K562 (cell line): Measurements from ENCODE around the gene PIBF1. TPM values are rescaled to one million over a fixed set of nuclear protein-coding genes. Genes with fewer than 3 reads are reported as not detected.

Source experiments
- ATAC-seq: fragments of 200-7000 bp; cut with Tn5 transposase; 3 replicates; pipeline ENCODE4 v1.9.1; 2020; ENCODE audit warnings: moderate library complexity
- BruUV-seq: library from RNA; stranded (reverse); fragments of 400-500 nt; replicated peaks from 2 replicates; lab custom pipeline; 2021; lab: Mats Ljungman, UMichigan
- CTCF ChIA-PET: fragments of 300-600 bp; formaldehyde crosslinking; extraction: SDS; loops from one replicate; lab custom pipeline; 2021; ENCODE audit warnings: low intra/inter-chr PET ratio; lab: Yijun Ruan, JAX
- POLR2A ChIA-PET: fragments of 300-600, 350-650 bp; sonication (Branson Sonifier 250); formaldehyde crosslinking; extraction: SDS; loops from one replicate; lab custom pipeline; 2021; ENCODE audit warnings: antibody characterized with exemption, inconsistent platforms; lab: Yijun Ruan, JAX
- DNase-seq, 4 experiments: peaks; one replicate each; pipeline versions ENCODE4 v3.0.0 to v3.0.0-alpha.2; 2011 to 2018; ENCODE audit warnings: low spot score in 3 of 4, mixed read lengths in 3 of 4; ENCODE audit errors: extremely low read depth in 1 of 4
- FAIRE-seq: peaks from 2 replicates; lab custom pipeline; 2011; peaks lifted over from hg19 to GRCh38; lab: Jason Lieb, UNC
- H2AFZ ChIP-seq: 2 replicates; pipeline ENCODE4 v1.6.0; 2011; ENCODE audit warnings: low read depth, low read length, control low read depth, inconsistent platforms
- H3K27ac ChIP-seq: fragments of 200-600 bp; 3 replicates; pipeline ENCODE4 v1.8.0; 2011; ENCODE audit warnings: low read depth, mild to moderate bottlenecking, control low read depth, inconsistent platforms, low read length, moderate library complexity, mixed read lengths; ENCODE audit errors: extremely low read depth
- H3K27me3 ChIP-seq, 2 experiments: fragments of 300-600 bp in 1 of 2; 2 replicates in 1 of 2; 3 replicates in 1 of 2; pipeline versions ENCODE4 v1.6.0 to v1.8.0; 2011; ENCODE audit warnings: inconsistent platforms in 2 of 2, low read length in 2 of 2, mild to moderate bottlenecking in 1 of 2, mixed read lengths in 1 of 2, moderate library complexity in 1 of 2; ENCODE audit not compliant: control insufficient read depth in 2 of 2, insufficient read depth in 2 of 2
- H3K36me3 ChIP-seq: fragments of 300-600 bp; 3 replicates; pipeline ENCODE4 v1.8.0; 2011; ENCODE audit warnings: mild to moderate bottlenecking, low read length, inconsistent platforms; ENCODE audit not compliant: control insufficient read depth, insufficient read depth
- H3K4me1 ChIP-seq, 2 experiments: fragments of 200-600 bp in 1 of 2; replicated peaks in 1 of 2; 2 replicates in 1 of 2; 3 replicates in 1 of 2; pipeline versions ENCODE4 v1.5.1 to v1.8.0; 2011; ENCODE audit warnings: inconsistent platforms in 2 of 2, low read length in 2 of 2, mild to moderate bottlenecking in 1 of 2, mixed read lengths in 1 of 2, moderate library complexity in 1 of 2; ENCODE audit not compliant: control insufficient read depth in 2 of 2, insufficient read depth in 2 of 2
- H3K4me2 ChIP-seq: 2 replicates; pipeline ENCODE4 v1.6.1; 2011; ENCODE audit warnings: low read length, control low read depth, inconsistent platforms, mixed read lengths; ENCODE audit not compliant: insufficient read depth
- H3K4me3 ChIP-seq: fragments of 200-600 bp; sonication (generic), shearing (Covaris generic); 2 replicates; pipeline ENCODE4 v1.5.1; 2016; ENCODE audit warnings: control low read depth, inconsistent platforms
- H3K79me2 ChIP-seq: fragments of 200-600 bp; 3 replicates; pipeline ENCODE4 v1.8.0; 2011; ENCODE audit warnings: low read length, inconsistent platforms; ENCODE audit not compliant: control insufficient read depth, insufficient read depth
- H3K9ac ChIP-seq, 2 experiments: 2 replicates each; pipeline versions ENCODE4 v1.6.0 to v1.6.1; 2011; ENCODE audit warnings: low read depth in 2 of 2, low read length in 2 of 2, control low read depth in 1 of 2, inconsistent platforms in 1 of 2, mild to moderate bottlenecking in 1 of 2, mixed read lengths in 1 of 2; ENCODE audit not compliant: insufficient read depth in 1 of 2
- H3K9me1 ChIP-seq: one replicate; pipeline ENCODE4 v1.6.0; 2011; ENCODE audit warnings: inconsistent platforms, mild to moderate bottlenecking, low read length, moderate library complexity; ENCODE audit not compliant: control insufficient read depth, insufficient read depth
- H3K9me3 ChIP-seq: replicated peaks from 2 replicates; pipeline ENCODE4 v1.5.1; 2011; ENCODE audit warnings: low read depth, low read length, inconsistent platforms; ENCODE audit not compliant: control insufficient read depth, insufficient read depth
- H4K20me1 ChIP-seq: replicated peaks from 2 replicates; pipeline ENCODE4 v1.6.1; 2011; ENCODE audit warnings: low read length, inconsistent platforms, mixed read lengths; ENCODE audit not compliant: control insufficient read depth, insufficient read depth
- ADNP ChIP-seq: fragments of 200-800 bp; sonication (Bioruptor generic); IDR thresholded peaks from 2 replicates; pipeline ENCODE4 v1.6.1; 2016; ENCODE audit warnings: missing genetic modification characterization, missing compliant biosample characterization
- FOS ChIP-seq: IDR thresholded peaks from 3 replicates; pipeline ENCODE4 v1.6.1; 2011; ENCODE audit not compliant: insufficient read length; ENCODE audit errors: extremely low read depth
- HNRNPH1 ChIP-seq: fragments of 200-400 bp; formaldehyde crosslinking; optimal IDR thresholded peaks from 2 replicates; pipeline ENCODE3; 2017; ENCODE audit warnings: low read depth, mild to moderate bottlenecking, low read length, moderate library complexity
- SMARCE1 ChIP-seq: fragments of 450-650 bp; IDR thresholded peaks from 2 replicates; pipeline ENCODE4 v1.7.1; 2016; ENCODE audit warnings: mild to moderate bottlenecking
- SP1 ChIP-seq: sonication (generic); formaldehyde crosslinking; IDR thresholded peaks from 2 replicates; pipeline ENCODE4 v1.8.1; 2022; ENCODE audit warnings: mild to moderate bottlenecking, missing genetic modification reagents
- U2AF1 ChIP-seq: fragments of 200-400 bp; formaldehyde crosslinking; optimal IDR thresholded peaks from 2 replicates; pipeline ENCODE3; 2017; ENCODE audit warnings: mild to moderate bottlenecking, low read depth, low read length, moderate library complexity
- ZNF311 ChIP-seq: fragments of 250-450 bp; sonication (Bioruptor Pico); IDR thresholded peaks from 2 replicates; pipeline ENCODE4 v1.4.0; 2020; ENCODE audit warnings: mild to moderate bottlenecking, moderate library complexity
- ZNF324 ChIP-seq: fragments of 250-450 bp; sonication (Bioruptor Pico); IDR thresholded peaks from 2 replicates; pipeline ENCODE4 v1.4.0; 2020; ENCODE audit warnings: mild to moderate bottlenecking
- ZNF436 ChIP-seq: fragments of 250-450, 450-650 bp; sonication (Bioruptor Pico); formaldehyde crosslinking; IDR thresholded peaks from 2 replicates; pipeline ENCODE4 v1.7.0; 2020; ENCODE audit warnings: mild to moderate bottlenecking
- ZNF77 ChIP-seq: fragments of 250-450 bp; sonication (Bioruptor Pico); IDR thresholded peaks from 2 replicates; pipeline ENCODE4 v1.5.0; 2020
- WGBS: fragments of 100-300 bp; shearing (Covaris generic); methylation state at CpG from one replicate; pipeline ENCODE4 v1.1.6; 2016; ENCODE audit warnings: low coverage, mixed read lengths; ENCODE audit not compliant: insufficient coverage; ENCODE audit errors: missing lambda C conversion rate; 5-methylcytosine and 5-hydroxymethylcytosine counted together
- in situ Hi-C: fragments of 300-500 bp; cut with MboI; formaldehyde crosslinking; loops from 4 replicates; pipeline ENCODE4 v1.15.0; 2018; ENCODE audit warnings: inconsistent platforms, mixed read lengths
- intact Hi-C: fragments of 100-400 bp; cut with micrococcal nuclease; formaldehyde crosslinking; loops from 2 replicates; pipeline ENCODE4 v1.14.2; 2022
- polyA plus RNA-seq, 8 experiments: library from polyadenylated mRNA; depleted of rRNA in 4 of 8; stranded (reverse) in 5 of 8; unstranded in 3 of 8; fragments of >200 nt; fragmentation: Nextera tagmentation in 2 of 8; fragmentation: Illumina TruSeq in 1 of 8; extraction: Ambion mirVana in 2 of 8; extraction: Trizol in 1 of 8; gene quantifications; 2 replicates each; pipeline versions ENCODE4 v1.2.1 to v1.2.3, GENCODE V29; 2011 to 2014; ENCODE audit warnings: inconsistent platforms in 1 of 8, missing spikeins in 1 of 8
- total RNA-seq, 7 experiments: library from RNA; depleted of rRNA in 6 of 7; stranded (reverse); fragments of >200 nt in 6 of 7; fragmentation: Illumina TruSeq in 2 of 7; extraction: Trizol in 2 of 7; gene quantifications; 2 replicates each; pipeline versions ENCODE4 v1.2.1 to v1.2.3, GENCODE V29; 2011 to 2021; ENCODE audit warnings: low replicate concordance in 1 of 7
- TF ChIP-seq, protein P1 (sequence below): fragments of 450-650 bp; IDR thresholded peaks from 2 replicates; pipeline ENCODE4 v1.6.1; 2017; ENCODE audit warnings: mild to moderate bottlenecking, moderate library complexity
- TF ChIP-seq, protein P2 (sequence below): sonication (generic); formaldehyde crosslinking; IDR thresholded peaks from 2 replicates; pipeline ENCODE4 v1.8.1; 2022; ENCODE audit warnings: missing genetic modification reagents
- TF ChIP-seq, protein P3 (sequence below): fragments of 450-650 bp; IDR thresholded peaks from 2 replicates; pipeline ENCODE4 v1.6.1; 2016; ENCODE audit warnings: missing biosample characterization, missing genetic modification characterization

The PIBF1 gene
- total and polyA plus RNA-seq, 9 of the 15 experiments (the other 6 are each of a cell fraction or from before 2014, with no cell fraction given): 9.1 to 28.8 (median 14.7) TPM

DNA sequence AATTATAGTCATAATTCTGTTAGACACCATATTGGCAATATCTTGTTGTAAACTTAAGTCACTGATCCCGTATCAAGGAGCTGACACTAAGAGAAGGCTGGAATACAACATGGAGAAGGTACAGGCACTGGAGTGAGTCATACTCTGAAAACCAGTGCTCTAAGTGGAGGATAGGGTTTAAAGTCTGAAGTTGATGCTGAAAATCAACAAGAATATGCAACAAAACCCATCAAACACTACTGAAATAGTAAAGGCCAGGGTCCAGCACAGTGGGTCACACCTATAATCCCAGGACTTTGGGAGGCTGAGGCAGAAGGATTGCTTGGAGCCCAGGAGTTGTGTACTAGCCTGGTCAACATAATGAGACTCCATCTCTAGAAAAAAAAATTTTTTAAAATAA, 203.7 kb downstream of the PIBF1 start:
- no peak for TF ChIP-seq FOS
- TF ChIP-seq, protein P1, sequence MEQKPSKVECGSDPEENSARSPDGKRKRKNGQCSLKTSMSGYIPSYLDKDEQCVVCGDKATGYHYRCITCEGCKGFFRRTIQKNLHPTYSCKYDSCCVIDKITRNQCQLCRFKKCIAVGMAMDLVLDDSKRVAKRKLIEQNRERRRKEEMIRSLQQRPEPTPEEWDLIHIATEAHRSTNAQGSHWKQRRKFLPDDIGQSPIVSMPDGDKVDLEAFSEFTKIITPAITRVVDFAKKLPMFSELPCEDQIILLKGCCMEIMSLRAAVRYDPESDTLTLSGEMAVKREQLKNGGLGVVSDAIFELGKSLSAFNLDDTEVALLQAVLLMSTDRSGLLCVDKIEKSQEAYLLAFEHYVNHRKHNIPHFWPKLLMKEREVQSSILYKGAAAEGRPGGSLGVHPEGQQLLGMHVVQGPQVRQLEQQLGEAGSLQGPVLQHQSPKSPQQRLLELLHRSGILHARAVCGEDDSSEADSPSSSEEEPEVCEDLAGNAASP: no peak
- TF ChIP-seq, protein P2, sequence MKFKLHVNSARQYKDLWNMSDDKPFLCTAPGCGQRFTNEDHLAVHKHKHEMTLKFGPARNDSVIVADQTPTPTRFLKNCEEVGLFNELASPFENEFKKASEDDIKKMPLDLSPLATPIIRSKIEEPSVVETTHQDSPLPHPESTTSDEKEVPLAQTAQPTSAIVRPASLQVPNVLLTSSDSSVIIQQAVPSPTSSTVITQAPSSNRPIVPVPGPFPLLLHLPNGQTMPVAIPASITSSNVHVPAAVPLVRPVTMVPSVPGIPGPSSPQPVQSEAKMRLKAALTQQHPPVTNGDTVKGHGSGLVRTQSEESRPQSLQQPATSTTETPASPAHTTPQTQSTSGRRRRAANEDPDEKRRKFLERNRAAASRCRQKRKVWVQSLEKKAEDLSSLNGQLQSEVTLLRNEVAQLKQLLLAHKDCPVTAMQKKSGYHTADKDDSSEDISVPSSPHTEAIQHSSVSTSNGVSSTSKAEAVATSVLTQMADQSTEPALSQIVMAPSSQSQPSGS (CRISPR knock-in tag): no peak
- no peak for TF ChIP-seq U2AF1
- no peak for TF ChIP-seq ZNF77
- TF ChIP-seq SP1 (CRISPR knock-in tag): no peak
- TF ChIP-seq ZNF324 (CRISPR knock-in tag): no peak
- no peak for TF ChIP-seq ZNF311 (CRISPR knock-in tag)
- no peak for TF ChIP-seq ZNF436 (CRISPR knock-in tag)
- TF ChIP-seq, protein P3, sequence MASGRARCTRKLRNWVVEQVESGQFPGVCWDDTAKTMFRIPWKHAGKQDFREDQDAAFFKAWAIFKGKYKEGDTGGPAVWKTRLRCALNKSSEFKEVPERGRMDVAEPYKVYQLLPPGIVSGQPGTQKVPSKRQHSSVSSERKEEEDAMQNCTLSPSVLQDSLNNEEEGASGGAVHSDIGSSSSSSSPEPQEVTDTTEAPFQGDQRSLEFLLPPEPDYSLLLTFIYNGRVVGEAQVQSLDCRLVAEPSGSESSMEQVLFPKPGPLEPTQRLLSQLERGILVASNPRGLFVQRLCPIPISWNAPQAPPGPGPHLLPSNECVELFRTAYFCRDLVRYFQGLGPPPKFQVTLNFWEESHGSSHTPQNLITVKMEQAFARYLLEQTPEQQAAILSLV (tag): no peak
- TF ChIP-seq ADNP (tag): no peak
- TF ChIP-seq SMARCE1: no peak
- TF ChIP-seq HNRNPH1: no peak
- BruUV-seq: no TSS peak
- no peak for FAIRE-seq
- no peak overlapping the region for H2AFZ ChIP-seq
- H3K9ac ChIP-seq: no peak overlapping the region
- peaks cover 0 to 3% of the 10 kb centered on the region in 2 experiments; a peak in 3 of 5 replicates for H3K4me1 ChIP-seq
- H3K4me3 ChIP-seq: no peak overlapping the region
- DNase-seq: no peak
- ATAC-seq: no peak
- H3K27ac ChIP-seq: no peak overlapping the region
- H4K20me1 ChIP-seq: no peaks in the 10 kb centered on the region
- no peaks in the 10 kb centered on the region for H3K9me3 ChIP-seq
- in situ Hi-C loops: no loop called here
- WGBS: 100% methylated on average over 1 of the region's 1 CpG
- CTCF ChIA-PET: no interaction called here
- no peaks in the 10 kb centered on the region for H3K9me1 ChIP-seq
- POLR2A ChIA-PET: interaction anchor here (0.8 kb wide), 1 partner anchor 50 kb away, joined by 3 read pairs; no protein-coding TSS in a partner anchor
- H3K36me3 ChIP-seq: no peaks in the 10 kb centered on the region
- H3K27me3 ChIP-seq: no peaks in the 10 kb centered on the region
- no peak overlapping the region for H3K4me2 ChIP-seq
- intact Hi-C loops: no loop called here
- no peaks in the 10 kb centered on the region for H3K79me2 ChIP-seq
